ENCODE data around the gene NBEA.

DNA sequence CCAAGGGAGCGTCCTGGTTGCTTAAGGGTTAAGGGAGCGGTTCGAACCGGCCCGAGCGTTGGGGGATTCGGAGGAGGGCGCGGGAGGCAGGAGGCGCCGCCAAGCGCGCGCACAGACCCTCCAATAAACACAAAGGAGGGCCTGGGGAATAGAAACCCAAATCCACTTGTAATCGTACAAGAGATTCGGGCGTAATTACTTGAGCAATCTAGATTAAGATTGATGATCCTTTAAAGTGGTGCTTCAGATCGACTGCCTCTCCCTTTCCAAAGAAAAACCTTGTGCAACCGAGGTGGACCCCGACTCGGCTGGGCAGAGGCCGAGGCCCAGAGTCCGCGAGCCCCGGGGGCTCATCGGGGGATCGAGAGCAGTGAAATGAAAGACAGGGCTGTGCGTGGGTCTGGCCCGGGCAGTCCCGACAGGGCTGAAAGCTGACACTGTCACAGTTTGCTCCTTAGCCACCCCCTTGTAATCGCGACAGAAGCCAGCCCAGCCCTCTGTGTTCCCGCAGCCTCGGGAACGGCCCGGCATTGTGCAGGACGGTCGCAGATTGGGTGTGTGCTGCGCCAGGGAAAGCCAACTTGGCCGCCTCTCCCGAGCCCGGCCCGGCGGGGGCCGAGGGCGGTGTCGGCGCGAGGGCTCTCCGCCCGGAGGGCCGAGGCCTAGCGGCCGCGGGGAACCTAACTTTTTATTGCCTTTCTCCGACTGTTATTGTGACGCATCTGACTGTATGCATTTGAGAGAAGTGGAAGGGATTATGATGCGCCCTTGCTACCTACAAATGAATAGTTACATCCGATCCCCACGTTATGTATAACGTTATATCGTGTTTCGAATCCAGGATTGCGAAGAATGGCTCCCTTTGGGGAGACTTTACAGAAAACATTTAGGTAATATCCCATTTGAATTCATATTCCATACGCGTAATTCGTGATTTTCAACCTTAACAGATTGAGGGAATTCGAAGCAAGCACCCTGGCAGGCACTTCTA lies 528.9 kb downstream of the NBEA start:
- TF ChIP-seq, protein P1, sequence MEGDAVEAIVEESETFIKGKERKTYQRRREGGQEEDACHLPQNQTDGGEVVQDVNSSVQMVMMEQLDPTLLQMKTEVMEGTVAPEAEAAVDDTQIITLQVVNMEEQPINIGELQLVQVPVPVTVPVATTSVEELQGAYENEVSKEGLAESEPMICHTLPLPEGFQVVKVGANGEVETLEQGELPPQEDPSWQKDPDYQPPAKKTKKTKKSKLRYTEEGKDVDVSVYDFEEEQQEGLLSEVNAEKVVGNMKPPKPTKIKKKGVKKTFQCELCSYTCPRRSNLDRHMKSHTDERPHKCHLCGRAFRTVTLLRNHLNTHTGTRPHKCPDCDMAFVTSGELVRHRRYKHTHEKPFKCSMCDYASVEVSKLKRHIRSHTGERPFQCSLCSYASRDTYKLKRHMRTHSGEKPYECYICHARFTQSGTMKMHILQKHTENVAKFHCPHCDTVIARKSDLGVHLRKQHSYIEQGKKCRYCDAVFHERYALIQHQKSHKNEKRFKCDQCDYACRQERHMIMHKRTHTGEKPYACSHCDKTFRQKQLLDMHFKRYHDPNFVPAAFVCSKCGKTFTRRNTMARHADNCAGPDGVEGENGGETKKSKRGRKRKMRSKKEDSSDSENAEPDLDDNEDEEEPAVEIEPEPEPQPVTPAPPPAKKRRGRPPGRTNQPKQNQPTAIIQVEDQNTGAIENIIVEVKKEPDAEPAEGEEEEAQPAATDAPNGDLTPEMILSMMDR (IDR thresholded peaks at IDR 0.05; ENCODE audit: poor library complexity), result no peak
- TF ChIP-seq EZH2 (IDR thresholded peaks at IDR 0.05; ENCODE audit: borderline replicate concordance) (no peak), EZH2phosphoT487 (IDR thresholded peaks at IDR 0.05; ENCODE audit: low read depth, severe bottlenecking, unreplicated experiment) (peak; percentile 74)

Data from hepatocyte (in vitro differentiated cells).